GM21737 (cell line): ENCODE data around the gene RAPGEF1.
"Not testable (repeated sequence)": the region's sequence is repeated elsewhere in the genome, so short reads cannot be mapped to it uniquely, and the experiment has no call there.

Source experiments
- ATAC-seq: cut with Tn5 transposase; IDR thresholded peaks from one replicate; pipeline ENCODE4 v1.9.1; 2021; ENCODE audit warnings: mild to moderate bottlenecking, moderate library complexity; ENCODE audit not compliant: unreplicated experiment

Gene RAPGEF1

GRCh38 chr9:131654369-131654768 is 85.5 kb downstream of the RAPGEF1 start:
- not testable (repeated sequence) for ATAC-seq

DNA sequence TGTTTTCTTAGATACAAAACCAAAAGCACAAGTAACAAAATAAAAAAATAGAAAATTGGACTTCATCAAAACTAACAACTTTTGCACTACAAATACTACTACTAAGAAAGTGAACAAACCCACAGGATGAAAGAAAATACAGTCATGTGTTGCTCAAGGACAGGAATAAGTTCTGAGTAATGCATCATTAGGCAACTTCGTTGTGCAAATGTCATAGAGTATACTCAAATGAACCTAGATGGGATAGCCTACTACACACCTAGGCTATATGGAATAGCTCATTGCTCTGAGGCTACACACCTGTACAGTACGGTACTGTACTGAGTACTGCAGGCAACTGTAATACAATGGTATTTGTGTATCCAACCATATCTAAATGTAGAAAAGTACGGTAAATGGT is 88.3 kb downstream of the RAPGEF1 start:
- no peak for ATAC-seq

GRCh38 chr9:131651160-131651559 is 88.7 kb downstream of the RAPGEF1 start:
- no peak for ATAC-seq

GRCh38 chr9:131650254-131650653 is 89.6 kb downstream of the RAPGEF1 start:
- ATAC-seq: no peak

DNA sequence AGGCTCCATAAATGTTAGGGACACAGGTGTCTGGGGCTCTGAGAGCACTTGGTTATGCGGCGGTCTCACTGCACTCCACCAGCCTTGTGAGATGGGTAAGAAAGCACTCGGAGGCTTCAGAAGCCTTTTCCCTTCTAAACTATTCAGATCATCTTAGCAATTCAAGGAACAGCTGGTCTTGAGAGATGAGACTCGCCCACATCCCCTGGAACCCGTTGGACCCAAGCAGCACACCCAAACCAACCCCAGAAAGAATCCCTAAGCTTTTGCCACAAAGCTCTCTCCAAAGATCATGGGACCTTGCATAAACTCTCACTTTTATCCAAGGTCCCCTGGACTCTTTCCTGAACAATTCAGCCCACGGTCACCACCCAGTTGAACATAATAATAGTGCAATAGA is 90.2 kb downstream of the RAPGEF1 start:
- ATAC-seq: no peak

- ATAC-seq: no peak
Measured at GRCh38 chr9:131645078-131645776, 94.6 kb downstream of the RAPGEF1 start.

GRCh38 chr9:131642496-131643083 is 97.3 kb downstream of the RAPGEF1 start:
- ATAC-seq: no peak

DNA sequence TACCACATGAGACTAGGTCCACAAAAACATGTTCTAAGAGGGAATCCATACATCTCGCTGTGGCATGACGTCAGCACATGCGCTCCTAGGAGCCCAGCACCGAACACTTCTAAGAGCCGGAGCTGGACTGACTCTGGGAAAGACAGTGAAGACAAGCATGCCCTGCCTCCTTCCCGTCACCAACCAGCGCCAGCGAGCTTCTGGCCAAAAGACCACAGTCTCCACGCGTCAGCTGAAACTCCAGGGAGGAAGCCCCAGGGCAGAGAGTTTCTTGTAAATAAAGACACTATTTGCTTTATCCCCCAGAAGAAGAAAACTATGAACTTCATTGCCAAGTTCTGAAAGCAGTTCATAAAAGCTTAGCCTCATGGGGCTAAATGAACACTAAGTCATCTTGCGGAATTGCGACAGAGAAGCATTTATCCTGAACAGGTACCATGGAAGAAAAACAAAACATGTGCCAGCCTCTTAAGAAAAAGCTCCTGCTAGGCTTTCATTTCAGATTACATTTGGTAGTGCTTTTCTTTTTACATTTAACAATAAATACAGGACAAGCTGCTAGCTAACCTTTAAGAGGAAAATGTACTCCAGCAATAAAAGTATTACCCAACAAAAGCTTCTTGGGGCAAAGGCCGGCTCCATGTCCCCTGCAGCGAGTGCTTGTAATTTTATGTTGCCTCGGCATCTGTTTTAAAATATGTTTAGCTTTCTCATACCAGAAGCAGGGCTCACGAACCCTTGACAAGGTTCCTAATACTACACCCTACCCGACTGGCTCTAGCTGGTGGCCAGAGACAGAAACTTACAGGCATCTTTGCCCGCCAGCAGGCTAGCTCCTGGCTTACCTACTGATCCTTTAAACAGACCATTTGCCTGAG is 98.0 kb downstream of the RAPGEF1 start:
- no peak for ATAC-seq

GRCh38 chr9:131640438-131641137 is 99.3 kb downstream of the RAPGEF1 start:
- ATAC-seq: no peak

DNA sequence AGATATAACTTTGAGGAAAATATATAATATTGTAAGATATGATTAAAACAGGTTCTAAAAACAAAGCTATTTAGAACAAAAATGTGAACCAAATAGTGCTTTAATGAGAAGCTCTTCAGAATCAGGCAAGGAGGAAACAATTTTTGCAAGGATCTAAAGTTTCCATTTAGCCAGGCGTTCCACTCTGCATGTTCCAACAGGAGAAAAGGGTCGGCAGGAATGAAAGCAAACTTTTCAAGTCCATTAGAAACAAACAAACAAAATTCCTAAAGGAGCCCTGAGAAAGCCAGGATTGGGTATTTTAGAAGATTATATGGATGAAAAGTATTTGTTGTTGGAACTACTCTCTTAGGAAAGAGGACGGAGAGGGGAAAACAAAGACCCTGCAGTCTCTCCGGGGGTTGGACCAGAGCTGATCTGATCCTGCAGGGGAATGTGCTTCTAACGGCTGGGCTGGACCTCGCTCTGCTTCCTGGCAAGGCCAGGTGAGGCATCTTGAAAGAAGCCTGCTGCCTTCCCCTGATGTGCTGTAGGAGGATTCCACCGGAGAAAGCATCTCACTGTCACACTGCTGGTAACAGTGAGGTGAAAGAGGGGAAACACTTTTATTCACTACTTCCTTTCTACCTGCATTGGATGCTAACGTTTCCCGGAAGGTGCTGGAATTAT is 100.0 kb downstream of the RAPGEF1 start:
- ATAC-seq: no peak

- no peak for ATAC-seq
Measured at GRCh38 chr9:131636593-131636992, 103.3 kb downstream of the RAPGEF1 start.

DNA sequence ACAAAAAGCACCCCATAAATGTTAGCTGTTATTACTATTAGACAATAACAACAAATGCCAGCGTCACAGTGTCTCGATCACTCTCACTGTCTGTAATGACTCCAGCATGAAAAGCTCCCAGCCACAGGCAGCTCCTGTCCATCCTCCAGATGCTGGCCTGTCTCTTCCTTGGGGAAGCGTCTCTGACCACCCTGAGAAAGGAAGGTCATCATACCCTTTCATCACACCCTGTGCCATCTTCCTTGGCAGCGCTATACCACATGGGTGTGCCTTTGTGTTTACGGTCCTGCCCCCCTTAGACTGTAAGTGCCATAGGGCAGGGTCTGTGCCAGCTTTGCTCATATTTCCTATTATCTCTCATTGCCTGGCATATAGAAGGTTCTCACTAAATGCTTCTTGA is 104.0 kb downstream of the RAPGEF1 start:
- no peak for ATAC-seq

DNA sequence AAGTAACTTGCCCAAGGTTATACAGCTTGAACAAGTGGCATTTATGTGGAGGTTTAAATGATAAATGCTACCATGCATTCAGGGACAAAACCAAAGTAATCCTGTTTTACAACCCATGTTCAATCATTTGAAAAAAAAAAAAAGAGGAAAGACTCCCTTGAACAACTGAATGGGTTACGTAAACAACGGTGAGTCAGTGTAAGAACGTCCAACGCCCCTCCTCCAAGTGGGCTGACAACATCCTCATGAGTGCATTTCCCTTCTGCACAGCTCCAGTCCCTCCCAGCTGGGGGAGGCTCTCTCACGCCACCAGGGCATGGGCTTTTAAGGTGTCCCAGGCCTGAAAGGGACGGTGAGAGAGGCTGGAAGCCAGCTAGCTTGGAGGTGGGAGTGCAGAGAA is 104.6 kb downstream of the RAPGEF1 start:
- no peak for ATAC-seq

- no peak for ATAC-seq
Measured at GRCh38 chr9:131633491-131634031, 106.3 kb downstream of the RAPGEF1 start.

DNA sequence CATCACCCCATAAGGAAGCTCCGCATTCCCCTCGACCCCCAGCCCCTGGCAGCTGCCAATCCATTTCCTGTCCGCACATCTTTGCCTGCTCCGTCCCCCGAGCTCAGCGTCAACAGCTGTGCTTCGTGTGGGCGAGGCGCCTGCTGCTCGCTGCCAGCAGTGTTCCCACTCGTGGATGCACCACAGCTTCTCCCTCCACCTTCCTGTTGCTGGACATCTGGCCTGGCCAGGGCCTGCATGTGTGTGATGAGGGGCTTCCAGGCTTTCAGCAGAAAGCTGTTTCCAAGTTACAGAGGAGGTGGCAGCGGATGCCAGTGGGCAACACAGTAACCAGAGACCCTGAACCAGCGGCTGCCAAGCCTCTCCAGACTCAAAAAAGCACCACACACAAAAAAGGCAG is 108.6 kb downstream of the RAPGEF1 start:
- no peak for ATAC-seq

DNA sequence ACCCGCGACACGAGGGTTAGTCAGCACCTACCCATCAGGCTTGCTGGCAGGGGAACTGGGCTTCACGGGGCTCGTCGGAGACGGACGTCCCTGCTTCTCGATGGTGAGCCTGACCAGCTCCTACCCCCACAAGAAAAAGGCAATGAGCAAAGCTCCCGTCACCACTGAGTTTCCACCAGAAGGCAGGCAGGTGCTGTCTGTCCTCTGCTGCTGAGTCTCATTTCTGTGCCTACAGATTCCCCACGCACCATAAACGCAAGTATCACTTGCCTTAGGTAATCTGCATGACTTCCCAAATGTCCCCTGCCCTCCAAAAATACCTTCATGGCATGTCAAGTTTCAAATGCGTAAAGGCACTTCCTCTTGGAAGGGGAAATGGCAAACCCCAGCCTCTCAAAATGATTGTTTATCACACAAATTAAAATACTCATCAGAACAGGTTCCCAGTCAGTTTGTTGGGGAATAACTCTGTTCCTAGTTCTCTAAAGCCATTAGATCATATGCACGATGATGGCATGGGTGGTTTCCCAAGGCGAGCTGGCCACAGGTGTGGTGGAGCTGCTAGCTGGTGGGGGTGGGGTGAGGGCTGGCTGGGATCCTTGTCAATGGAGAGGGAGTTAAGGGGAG is 109.6 kb downstream of the RAPGEF1 start:
- ATAC-seq: no peak

DNA sequence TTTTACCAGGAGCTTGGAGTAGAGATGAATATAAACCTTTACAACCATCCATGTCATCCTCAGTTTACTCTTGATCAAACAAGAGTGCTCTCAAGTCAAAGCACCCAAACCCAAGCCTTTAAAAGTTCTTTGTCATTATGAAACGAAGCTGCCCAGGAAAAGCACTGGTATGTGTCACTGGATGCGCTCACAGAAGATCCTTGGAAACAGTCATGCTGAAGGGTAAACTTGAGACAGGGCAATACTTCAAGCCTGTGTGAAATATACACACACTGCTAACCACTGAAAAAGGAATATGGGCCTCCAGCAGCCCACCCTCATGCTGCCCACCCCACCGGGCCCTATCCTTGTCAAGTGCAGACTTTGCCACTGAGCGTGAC is 110.1 kb downstream of the RAPGEF1 start:
- ATAC-seq: no peak

GRCh38 chr9:131629226-131629500 is 110.7 kb downstream of the RAPGEF1 start:
- ATAC-seq: no peak

GRCh38 chr9:131628459-131629225 is 111.2 kb downstream of the RAPGEF1 start:
- ATAC-seq: no peak
